H1 (cell line): ENCODE results near the gene PEX26. TPM values are rescaled to one million over a fixed set of nuclear protein-coding genes. Genes with fewer than 3 reads are reported as not detected.

Experiments used
- CTCF ChIA-PET: fragments of 300-600 bp; sonication (Branson Sonifier 250); formaldehyde crosslinking; loops from one replicate; lab custom pipeline; 2021; ENCODE audit not compliant: partially characterized antibody; lab: Charles Lee
- POLR2A ChIA-PET: fragments of 300-600 bp; sonication (Branson Sonifier 250); formaldehyde crosslinking; loops from one replicate; lab custom pipeline; 2021; ENCODE audit warnings: inconsistent platforms; ENCODE audit not compliant: partially characterized antibody; lab: Charles Lee
- DNase-seq, 2 experiments: peaks; one replicate each; pipeline versions ENCODE4 v3.0.0 to v3.0.0-alpha.2; 2010 to 2022; ENCODE audit warnings: low spot score in 2 of 2, low read depth in 1 of 2, mixed read lengths in 1 of 2
- FAIRE-seq: peaks from 2 replicates; lab custom pipeline; 2011; peaks lifted over from hg19 to GRCh38; lab: Jason Lieb, UNC
- H2AFZ ChIP-seq: 2 replicates; pipeline ENCODE4 v1.8.1; 2012; ENCODE audit warnings: low read length, inconsistent platforms
- H2AK5ac ChIP-seq: 2 replicates; pipeline ENCODE4 v1.6.1; 2013; ENCODE audit warnings: low read depth, low read length
- H2BK120ac ChIP-seq: replicated peaks from 2 replicates; pipeline ENCODE3; 2013; ENCODE audit warnings: low read depth, low read length, inconsistent platforms
- H2BK12ac ChIP-seq: 2 replicates; pipeline ENCODE4 v1.6.1; 2013; ENCODE audit warnings: low read depth, low read length
- H2BK15ac ChIP-seq: 2 replicates; pipeline ENCODE4 v1.6.1; 2013; ENCODE audit warnings: low read length
- H2BK20ac ChIP-seq: 2 replicates; pipeline ENCODE4 v1.6.1; 2013; ENCODE audit warnings: low read length
- H2BK5ac ChIP-seq: 2 replicates; pipeline ENCODE4 v1.6.1; 2013; ENCODE audit warnings: low read depth, low read length
- H3K14ac ChIP-seq: 2 replicates; pipeline ENCODE4 v1.6.1; 2013; ENCODE audit warnings: inconsistent platforms; ENCODE audit not compliant: insufficient read length
- H3K18ac ChIP-seq: 2 replicates; pipeline ENCODE4 v1.6.1; 2013; ENCODE audit warnings: low read length; ENCODE audit errors: extremely low read depth
- H3K23ac ChIP-seq: 2 replicates; pipeline ENCODE4 v1.6.1; 2013; ENCODE audit warnings: inconsistent platforms; ENCODE audit not compliant: insufficient read length
- H3K23me2 ChIP-seq: 2 replicates; pipeline ENCODE4 v1.6.1; 2013; ENCODE audit warnings: low read depth, low read length
- H3K27ac ChIP-seq: 2 replicates; pipeline ENCODE4 v1.6.1; 2011; ENCODE audit warnings: low read depth, low read length, inconsistent platforms
- H3K27me3 ChIP-seq, 4 experiments: replicated peaks in 1 of 4; 1 replicate in 1 of 4; 2 replicates in 3 of 4; pipeline versions ENCODE4 v1.6.1 to v1.8.1; 2011 to 2013; ENCODE audit warnings: low read length in 3 of 4, mild to moderate bottlenecking in 3 of 4, inconsistent platforms in 2 of 4, mixed read lengths in 2 of 4, moderate library complexity in 1 of 4; ENCODE audit not compliant: control insufficient read depth in 3 of 4, insufficient read depth in 3 of 4; ENCODE audit errors: extremely low read depth in 1 of 4
- H3K36me3 ChIP-seq, 4 experiments: 2 replicates each; pipeline versions ENCODE4 v1.6.1 to v1.8.1; 2011 to 2013; ENCODE audit warnings: mild to moderate bottlenecking in 4 of 4, low read length in 3 of 4, moderate library complexity in 2 of 4, control low read depth in 1 of 4, inconsistent platforms in 1 of 4; ENCODE audit not compliant: insufficient read depth in 4 of 4, control insufficient read depth in 2 of 4
- H3K4ac ChIP-seq: replicated peaks from 2 replicates; pipeline ENCODE3; 2013; ENCODE audit warnings: low read length, low read depth, mixed read lengths, inconsistent platforms; ENCODE audit not compliant: insufficient read length
- H3K4me1 ChIP-seq, 4 experiments: replicated peaks in 1 of 4; 1 replicate in 1 of 4; 2 replicates in 3 of 4; pipeline versions ENCODE4 v1.6.1 to v1.8.1; 2011 to 2013; ENCODE audit warnings: low read length in 3 of 4, inconsistent platforms in 2 of 4, mixed read lengths in 1 of 4; ENCODE audit not compliant: insufficient read depth in 4 of 4, control insufficient read depth in 3 of 4
- H3K4me2 ChIP-seq, 2 experiments: 2 replicates each; pipeline versions ENCODE4 v1.6.1 to v1.8.1; 2011 to 2013; ENCODE audit warnings: low read depth in 2 of 2, low read length in 2 of 2, control low read depth in 1 of 2, inconsistent platforms in 1 of 2, mild to moderate bottlenecking in 1 of 2; ENCODE audit not compliant: insufficient read depth in 1 of 2
- H3K4me3 ChIP-seq, 4 experiments: fragments of 200-600, 300-600 bp in 1 of 4; sonication (generic), shearing (Covaris generic), sonication (Bioruptor Twin) in 1 of 4; 2 replicates each; pipeline versions ENCODE4 v1.5.1 to v1.8.1; 2011 to 2016; ENCODE audit warnings: low read length in 4 of 4, low read depth in 3 of 4, control low read depth in 2 of 4, inconsistent platforms in 2 of 4, mild to moderate bottlenecking in 2 of 4, mixed read lengths in 1 of 4, moderate library complexity in 1 of 4; ENCODE audit not compliant: insufficient read depth in 2 of 4; ENCODE audit errors: extremely low read depth in 1 of 4
- H3K56ac ChIP-seq: replicated peaks from 2 replicates; pipeline ENCODE3; 2013; ENCODE audit warnings: low read depth, mild to moderate bottlenecking, mixed read lengths, low read length, inconsistent platforms; ENCODE audit not compliant: insufficient read length
- H3K79me1 ChIP-seq: 2 replicates; pipeline ENCODE4 v1.6.1; 2013; ENCODE audit warnings: low read depth, low read length, control low read depth
- H3K79me2 ChIP-seq, 2 experiments: 2 replicates each; pipeline versions ENCODE4 v1.6.1 to v1.8.1; 2012 to 2013; ENCODE audit warnings: low read length in 2 of 2, mild to moderate bottlenecking in 2 of 2, inconsistent platforms in 1 of 2; ENCODE audit not compliant: insufficient read depth in 2 of 2, control insufficient read depth in 1 of 2
- H3K9ac ChIP-seq, 4 experiments: replicated peaks in 1 of 4; 1 replicate in 1 of 4; 2 replicates in 3 of 4; pipeline versions ENCODE4 v1.6.1 to v1.8.1; 2011 to 2013; ENCODE audit warnings: low read depth in 3 of 4, low read length in 3 of 4, control low read depth in 2 of 4, mild to moderate bottlenecking in 2 of 4, moderate library complexity in 2 of 4, inconsistent platforms in 1 of 4; ENCODE audit errors: extremely low read depth in 1 of 4
- H3K9me3 ChIP-seq, 2 experiments: 2 replicates each; pipeline versions ENCODE4 v1.6.1 to v1.8.1; 2012 to 2013; ENCODE audit warnings: mild to moderate bottlenecking in 2 of 2, moderate library complexity in 2 of 2, control low read depth in 1 of 2, inconsistent platforms in 1 of 2, low read depth in 1 of 2, low read length in 1 of 2, mixed read lengths in 1 of 2; ENCODE audit not compliant: insufficient read depth in 2 of 2
- H4K20me1 ChIP-seq, 2 experiments: replicated peaks in 1 of 2; 2 replicates each; pipeline versions ENCODE3 to v1.8.1; 2011 to 2013; ENCODE audit warnings: inconsistent platforms in 2 of 2, low read length in 2 of 2, mild to moderate bottlenecking in 1 of 2; ENCODE audit not compliant: insufficient read depth in 2 of 2, control insufficient read depth in 1 of 2
- H4K5ac ChIP-seq: 2 replicates; pipeline ENCODE4 v1.6.1; 2013; ENCODE audit warnings: low read length, low read depth, mixed read lengths, inconsistent platforms; ENCODE audit not compliant: insufficient read length
- H4K8ac ChIP-seq: 2 replicates; pipeline ENCODE4 v1.8.0; 2013; ENCODE audit warnings: mild to moderate bottlenecking, moderate library complexity, low read length, inconsistent platforms; ENCODE audit not compliant: insufficient read depth; ENCODE audit errors: extremely low read depth
- H4K91ac ChIP-seq: replicated peaks from 2 replicates; pipeline ENCODE3; 2013; ENCODE audit warnings: low read length, mixed read lengths, inconsistent platforms; ENCODE audit not compliant: insufficient read length
- BACH1 ChIP-seq: IDR thresholded peaks from 2 replicates; pipeline ENCODE4 v1.6.1; 2012; ENCODE audit warnings: low read length, improper control_type of control experiment
- BRCA1 ChIP-seq: IDR thresholded peaks from 2 replicates; pipeline ENCODE4 v1.6.1; 2012; ENCODE audit warnings: low read depth, low read length, improper control_type of control experiment
- CBX8 ChIP-seq: fragments of 300-800, 300-1000 bp; sonication (generic); IDR thresholded peaks from 2 replicates; pipeline ENCODE4 v1.7.1; 2016; ENCODE audit warnings: low read depth, low read length, borderline replicate concordance
- CHD1 ChIP-seq: IDR thresholded peaks from 2 replicates; pipeline ENCODE4 v1.6.1; 2012; ENCODE audit warnings: low read depth, low read length, improper control_type of control experiment
- EZH2 ChIP-seq: fragments of 200-600 bp; sonication (generic); IDR thresholded peaks from 2 replicates; pipeline ENCODE4 v1.7.1; 2012; ENCODE audit warnings: low read depth, mild to moderate bottlenecking, moderate library complexity, low read length, inconsistent platforms; ENCODE audit not compliant: severe bottlenecking
- JUND ChIP-seq: IDR thresholded peaks from 2 replicates; pipeline ENCODE4 v1.6.1; 2011; ENCODE audit warnings: mild to moderate bottlenecking, improper control_type of control experiment, low read length
- POU5F1 ChIP-seq: IDR thresholded peaks from 2 replicates; pipeline ENCODE4 v1.6.1; 2011; ENCODE audit warnings: low read depth, mild to moderate bottlenecking, low read length, moderate library complexity
- RBBP5 ChIP-seq: IDR thresholded peaks from 2 replicates; pipeline ENCODE4 v1.7.1; 2012; ENCODE audit warnings: low read depth, mild to moderate bottlenecking, inconsistent platforms, low read length, moderate library complexity, borderline replicate concordance
- SIX5 ChIP-seq: IDR thresholded peaks from 2 replicates; pipeline ENCODE4 v1.6.1; 2011; ENCODE audit warnings: mild to moderate bottlenecking, low read depth, low read length
- SP2 ChIP-seq: IDR thresholded peaks from 2 replicates; pipeline ENCODE4 v1.6.1; 2012; ENCODE audit warnings: mild to moderate bottlenecking, low read length, inconsistent platforms
- SP4 ChIP-seq: IDR thresholded peaks from 2 replicates; pipeline ENCODE4 v1.6.1; 2012; ENCODE audit warnings: low read length, inconsistent platforms
- TCF12 ChIP-seq: IDR thresholded peaks from 2 replicates; pipeline ENCODE4 v1.6.1; 2011; ENCODE audit warnings: low read depth, mild to moderate bottlenecking, low read length
- YY1 ChIP-seq: IDR thresholded peaks from 2 replicates; pipeline ENCODE4 v1.6.1; 2011; ENCODE audit warnings: low read depth, mild to moderate bottlenecking, low read length
- WGBS, 2 experiments: shearing (Covaris generic) in 1 of 2; methylation state at CpG; one replicate each; pipeline versions ENCODE4 v1.1.6 to v1.1.7; 2013 to 2015; ENCODE audit warnings: low lambda C conversion rate in 2 of 2, mixed read lengths in 2 of 2, inconsistent platforms in 1 of 2, low coverage in 1 of 2, missing lambda C conversion rate in 1 of 2; ENCODE audit not compliant: insufficient replicate concordance in 2 of 2, insufficient coverage in 1 of 2, insufficient read length in 1 of 2; ENCODE audit errors: extremely low coverage in 1 of 2, missing lambda C conversion rate in 1 of 2; 5-methylcytosine and 5-hydroxymethylcytosine counted together
- polyA plus RNA-seq, 7 experiments: library from polyadenylated mRNA; depleted of rRNA in 3 of 7; stranded (reverse) in 5 of 7; unstranded in 2 of 7; fragments of >200 nt in 5 of 7; fragments of 200-250 nt in 2 of 7; gene quantifications; 1 replicate in 5 of 7; 2 replicates in 1 of 7; 4 replicates in 1 of 7; pipeline versions ENCODE4 v1.2.1 to v1.2.3, GENCODE V29; 2011 to 2013; ENCODE audit warnings: missing spikeins in 2 of 7, mixed read lengths in 2 of 7
- total RNA-seq: library from RNA; stranded (reverse); fragmentation: NEBNext Ultra II Directional; extraction: Animal tissue kit (Norgen Biotek cat#: 25700); gene quantifications from 2 replicates; pipeline ENCODE4 v1.2.1, GENCODE V29; 2021
- TF ChIP-seq, protein P1 (sequence below): IDR thresholded peaks from 2 replicates; pipeline ENCODE4 v1.6.1; 2012; ENCODE audit warnings: inconsistent platforms

Gene PEX26
- total and polyA plus RNA-seq, 2 of the 8 experiments (the other 6 are each of a cell fraction or from before 2014, with no cell fraction given), result 33.1 to 49.0 TPM

DNA sequence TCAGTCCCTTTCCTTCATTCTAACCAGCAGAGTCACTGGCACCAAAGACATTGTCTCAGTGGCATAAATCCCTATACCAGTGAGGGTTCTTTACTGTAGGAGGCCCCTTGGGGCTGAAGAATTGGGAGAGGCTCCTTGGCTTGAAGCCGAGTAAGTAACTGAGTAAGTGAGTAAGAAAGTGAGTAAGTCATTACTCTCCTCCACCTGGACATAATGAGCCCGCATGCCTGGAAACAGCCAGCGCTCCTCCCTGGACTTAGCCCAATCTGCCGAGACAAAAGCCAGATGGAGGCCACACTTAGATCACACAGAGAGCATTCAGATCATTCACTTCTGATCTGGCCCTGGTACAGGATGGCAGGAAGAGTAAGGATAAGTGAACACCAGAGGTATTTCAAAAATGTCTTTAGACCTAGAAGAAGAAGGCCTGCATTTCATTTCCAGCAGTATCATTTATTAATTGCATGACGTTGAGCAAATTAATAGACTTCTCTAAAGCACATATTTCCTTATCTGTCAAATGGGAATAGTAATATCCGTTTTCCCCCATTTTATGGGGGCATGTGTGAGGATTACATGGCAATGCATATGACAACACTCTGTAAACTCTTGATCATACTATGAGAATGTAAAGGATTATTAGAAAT lies 45.2 kb upstream of the PEX26 start:
- CTCF ChIA-PET, result interaction anchor here (0.6 to 1.2 kb wide), 4 partner anchors 9 to 1698 kb away, joined by 3 read pairs; no protein-coding TSS in a partner anchor
- Histone ChIP-seq H3K27me3 (no peaks in the 10 kb centered on the region), H3K4ac (no peak overlapping the region), H3K4me2 (no peak overlapping the region), H3K14ac (no peak overlapping the region), H3K18ac (no peak overlapping the region), H3K36me3 (no peaks in the 10 kb centered on the region), H2BK5ac (no peak overlapping the region), H2AFZ (no peak overlapping the region), H3K23me2 (no peaks in the 10 kb centered on the region), H3K79me1 (no peaks in the 10 kb centered on the region), H3K56ac (no peak overlapping the region), H3K4me1 (peaks cover 0 to 2% (median 1%) of the 10 kb centered on the region in 4 experiments; a peak in 1 of 7 replicates), H3K79me2 (no peaks in the 10 kb centered on the region), H3K9ac (no peak overlapping the region), H2BK15ac (no peak overlapping the region), H2BK120ac (no peak overlapping the region), H4K5ac (no peak overlapping the region), H3K23ac (no peak overlapping the region), H2BK20ac (no peak overlapping the region), H2AK5ac (no peak overlapping the region), H4K8ac (no peak overlapping the region; the same call in 1 of the 2 replicates), H3K9me3 (no peaks in the 10 kb centered on the region), H3K27ac (no peak overlapping the region), H3K4me3 (no peak overlapping the region), H4K91ac (no peak overlapping the region), H4K20me1 (peaks cover 0 to 1% of the 10 kb centered on the region in 2 experiments), H2BK12ac (no peak overlapping the region)
- WGBS, 2 experiments, result 88% methylated on average over 6 of the region's 6 CpGs; no CpG with 5 or more reads in 1 of the 2 experiments
- DNase-seq (no peak), FAIRE-seq (no peak)
- POLR2A ChIA-PET, result interaction anchor here (0.6 kb wide), 1 partner anchor 1192 kb away, joined by 5 read pairs; no protein-coding TSS in a partner anchor
- TF ChIP-seq TCF12 (no peak), CHD1 (no peak), YY1 (no peak), RBBP5 (no peak), JUND (no peak), BACH1 (no peak), SP2 (no peak), CBX8 (no peak), POU5F1 (no peak), BRCA1 (no peak), SP4 (no peak), SIX5 (no peak), EZH2 (no peak)
- TF ChIP-seq, protein P1, sequence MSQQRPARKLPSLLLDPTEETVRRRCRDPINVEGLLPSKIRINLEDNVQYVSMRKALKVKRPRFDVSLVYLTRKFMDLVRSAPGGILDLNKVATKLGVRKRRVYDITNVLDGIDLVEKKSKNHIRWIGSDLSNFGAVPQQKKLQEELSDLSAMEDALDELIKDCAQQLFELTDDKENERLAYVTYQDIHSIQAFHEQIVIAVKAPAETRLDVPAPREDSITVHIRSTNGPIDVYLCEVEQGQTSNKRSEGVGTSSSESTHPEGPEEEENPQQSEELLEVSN, result no peak
